Keratinocyte (primary cell): ENCODE measurements around the gene CDKAL1.

ENCODE experiments used
- EZH2 ChIP-seq: IDR thresholded peaks from one replicate; pipeline ENCODE4 v1.6.1; 2012; ENCODE audit warnings: inconsistent platforms, mild to moderate bottlenecking, low read length, moderate library complexity
- TF ChIP-seq, protein P1 (sequence below), 3 experiments: IDR thresholded peaks in 1 of 3; conservative IDR thresholded peaks in 1 of 3; optimal IDR thresholded peaks in 1 of 3; 2 replicates in 2 of 3; 3 replicates in 1 of 3; pipeline versions ENCODE3 to v1.5.1; 2011; ENCODE audit warnings: low read length in 3 of 3, mild to moderate bottlenecking in 3 of 3, moderate library complexity in 2 of 3, control low read depth in 1 of 3, inconsistent platforms in 1 of 3; ENCODE audit not compliant: insufficient read depth in 2 of 3; ENCODE audit errors: extremely low read depth in 1 of 3

- TF ChIP-seq, protein P1, sequence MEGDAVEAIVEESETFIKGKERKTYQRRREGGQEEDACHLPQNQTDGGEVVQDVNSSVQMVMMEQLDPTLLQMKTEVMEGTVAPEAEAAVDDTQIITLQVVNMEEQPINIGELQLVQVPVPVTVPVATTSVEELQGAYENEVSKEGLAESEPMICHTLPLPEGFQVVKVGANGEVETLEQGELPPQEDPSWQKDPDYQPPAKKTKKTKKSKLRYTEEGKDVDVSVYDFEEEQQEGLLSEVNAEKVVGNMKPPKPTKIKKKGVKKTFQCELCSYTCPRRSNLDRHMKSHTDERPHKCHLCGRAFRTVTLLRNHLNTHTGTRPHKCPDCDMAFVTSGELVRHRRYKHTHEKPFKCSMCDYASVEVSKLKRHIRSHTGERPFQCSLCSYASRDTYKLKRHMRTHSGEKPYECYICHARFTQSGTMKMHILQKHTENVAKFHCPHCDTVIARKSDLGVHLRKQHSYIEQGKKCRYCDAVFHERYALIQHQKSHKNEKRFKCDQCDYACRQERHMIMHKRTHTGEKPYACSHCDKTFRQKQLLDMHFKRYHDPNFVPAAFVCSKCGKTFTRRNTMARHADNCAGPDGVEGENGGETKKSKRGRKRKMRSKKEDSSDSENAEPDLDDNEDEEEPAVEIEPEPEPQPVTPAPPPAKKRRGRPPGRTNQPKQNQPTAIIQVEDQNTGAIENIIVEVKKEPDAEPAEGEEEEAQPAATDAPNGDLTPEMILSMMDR (optimal IDR thresholded peaks at IDR 0.05 in 1 of 3, IDR thresholded peaks at IDR 0.05 in 1 of 3, conservative IDR thresholded peaks at IDR 0.05 in 1 of 3; ENCODE audit: extremely low read depth in 1 of 3, insufficient read depth in 2 of 3, low read length in 3 of 3) = no peak
- no peak for TF ChIP-seq EZH2
Observed at GRCh38 chr6:20806669-20807068, 272.4 kb downstream of the CDKAL1 start.
